Astrocyte (in vitro differentiated cells and primary cell): ENCODE data around the gene PNKP.

Source experiments
- EZH2 ChIP-seq: IDR thresholded peaks from 2 replicates; pipeline ENCODE4 v1.6.1; 2012; ENCODE audit warnings: mild to moderate bottlenecking, low read length, inconsistent platforms; ENCODE audit not compliant: insufficient read depth
- TF ChIP-seq, protein P1 (sequence below): IDR thresholded peaks from 2 replicates; pipeline ENCODE4 v1.5.1; 2011; ENCODE audit warnings: low read depth, mild to moderate bottlenecking, inconsistent platforms, low read length, moderate library complexity; ENCODE audit not compliant: insufficient read depth

DNA sequence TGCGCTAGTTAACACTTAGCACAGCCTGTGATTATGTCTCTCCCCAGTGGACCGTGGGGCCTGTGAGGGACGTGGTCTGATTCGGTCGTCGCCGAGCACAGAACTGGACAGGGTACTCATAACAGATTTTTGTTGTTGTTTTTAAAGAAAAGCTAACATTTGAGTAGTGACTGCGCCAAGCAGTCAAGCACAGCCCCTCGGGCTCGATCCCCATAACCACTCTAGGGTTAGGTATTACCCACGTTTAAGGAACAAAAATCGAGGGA is 17.2 kb downstream of the PNKP start:
- TF ChIP-seq, protein P1, sequence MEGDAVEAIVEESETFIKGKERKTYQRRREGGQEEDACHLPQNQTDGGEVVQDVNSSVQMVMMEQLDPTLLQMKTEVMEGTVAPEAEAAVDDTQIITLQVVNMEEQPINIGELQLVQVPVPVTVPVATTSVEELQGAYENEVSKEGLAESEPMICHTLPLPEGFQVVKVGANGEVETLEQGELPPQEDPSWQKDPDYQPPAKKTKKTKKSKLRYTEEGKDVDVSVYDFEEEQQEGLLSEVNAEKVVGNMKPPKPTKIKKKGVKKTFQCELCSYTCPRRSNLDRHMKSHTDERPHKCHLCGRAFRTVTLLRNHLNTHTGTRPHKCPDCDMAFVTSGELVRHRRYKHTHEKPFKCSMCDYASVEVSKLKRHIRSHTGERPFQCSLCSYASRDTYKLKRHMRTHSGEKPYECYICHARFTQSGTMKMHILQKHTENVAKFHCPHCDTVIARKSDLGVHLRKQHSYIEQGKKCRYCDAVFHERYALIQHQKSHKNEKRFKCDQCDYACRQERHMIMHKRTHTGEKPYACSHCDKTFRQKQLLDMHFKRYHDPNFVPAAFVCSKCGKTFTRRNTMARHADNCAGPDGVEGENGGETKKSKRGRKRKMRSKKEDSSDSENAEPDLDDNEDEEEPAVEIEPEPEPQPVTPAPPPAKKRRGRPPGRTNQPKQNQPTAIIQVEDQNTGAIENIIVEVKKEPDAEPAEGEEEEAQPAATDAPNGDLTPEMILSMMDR: no peak
- no peak for TF ChIP-seq EZH2
